AG04449 (cell line): ENCODE results near the gene TCEAL7.
"Not testable (repeated sequence)": the region's sequence is repeated elsewhere in the genome, so short reads cannot be mapped to it uniquely, and the experiment has no call there.

Experiments
- CTCF ChIA-PET: fragments of 350-600 bp; formaldehyde crosslinking; extraction: SDS; loops from one replicate; lab custom pipeline; 2021; ENCODE audit warnings: antibody characterized with exemption; lab: Yijun Ruan, JAX
- POLR2A ChIA-PET: fragments of 400-600, 350-600 bp; formaldehyde crosslinking; extraction: SDS; loops from one replicate; lab custom pipeline; 2020; ENCODE audit warnings: antibody characterized with exemption, inconsistent platforms; lab: Yijun Ruan, JAX
- DNase-seq: peaks from one replicate; pipeline ENCODE4 v3.0.0-alpha.2; 2010; ENCODE audit warnings: low read depth, low spot score
- H3K4me3 ChIP-seq: 2 replicates; pipeline ENCODE4 v1.5.1; 2011; ENCODE audit warnings: low read depth, mild to moderate bottlenecking, control low read depth, low read length
- CTCF ChIP-seq: IDR thresholded peaks from one replicate; pipeline ENCODE4 v1.5.1; 2011; ENCODE audit warnings: mild to moderate bottlenecking, moderate library complexity, low read length, control low read depth, inconsistent platforms; ENCODE audit not compliant: insufficient read depth; ENCODE audit errors: missing control alignments

Gene TCEAL7

GRCh38 chrX:103356130-103356798, 26.2 kb downstream of the TCEAL7 start, which contains the start of gene TCEAL9:
Gene TCEAL9, plus strand, starts transcription at chrX:103356506. Its CDS starts 1,179 bp downstream, at chrX:103357685.
- no peak for TF ChIP-seq CTCF
- DNase-seq: no peak
- ChIA-PET POLR2A (interaction anchor here (0.6 to 0.9 kb wide), 3 partner anchors 21 to 46 kb away, joined by 3 to 6 read pairs (median 3); no protein-coding TSS in a partner anchor), CTCF (interaction anchor here (0.9 to 2.1 kb wide), 4 partner anchors 9 to 108 kb away, joined by 3 to 12 read pairs (median 6); no protein-coding TSS in a partner anchor)
- H3K4me3 ChIP-seq: peak within 1 kb of the TSS; percentile 79

- TF ChIP-seq CTCF: no peak
- DNase-seq: no peak
- ChIA-PET CTCF (interaction anchor here (1.1 to 2.1 kb wide), 2 partner anchors 14 to 107 kb away, joined by 8 to 12 read pairs; no protein-coding TSS in a partner anchor), POLR2A (no interaction called here)
- peak overlapping the region; percentile 79 for H3K4me3 ChIP-seq
Measured at GRCh38 chrX:103356858-103357257, 26.8 kb downstream of the TCEAL7 start.

- CTCF ChIA-PET: no interaction called here
- POLR2A ChIA-PET: no interaction called here
- H3K4me3 ChIP-seq: peak overlapping the region; percentile 79
- no peak for DNase-seq
- TF ChIP-seq CTCF: no peak
Measured at GRCh38 chrX:103357871-103358270, 27.8 kb downstream of the TCEAL7 start.

GRCh38 chrX:103359605-103360004, 29.6 kb downstream of the TCEAL7 start:
- H3K4me3 ChIP-seq, CTCF ChIA-PET, DNase-seq, POLR2A ChIA-PET: not testable (repeated sequence)

GRCh38 chrX:103360092-103360491, 30.1 kb downstream of the TCEAL7 start:
- CTCF ChIA-PET: no interaction called here
- POLR2A ChIA-PET: no interaction called here
- TF ChIP-seq CTCF: no peak

GRCh38 chrX:103360916-103361315, 30.9 kb downstream of the TCEAL7 start:
- DNase-seq: no peak
- no peak overlapping the region for H3K4me3 ChIP-seq
- TF ChIP-seq CTCF: no peak
- CTCF ChIA-PET: interaction anchor here (0.9 kb wide), 1 partner anchor 17 kb away, joined by 3 read pairs; no protein-coding TSS in a partner anchor
- POLR2A ChIA-PET: no interaction called here

More at GRCh38 chrX:103360092-103360491, 30.1 kb downstream of the TCEAL7 start:
- no peak overlapping the region for H3K4me3 ChIP-seq
- DNase-seq: no peak
